GM18526 (cell line): Measurements from ENCODE around the gene ATP6V0E1.

ENCODE experiments used
- POLR2A ChIP-seq: IDR thresholded peaks from 3 replicates; pipeline ENCODE4 v1.6.1; 2011; ENCODE audit not compliant: insufficient read length; ENCODE audit errors: extremely low read depth

ATP6V0E1 gene

GRCh38 chr5:173010547-173011464 is 27.2 kb downstream of the ATP6V0E1 start:
- TF ChIP-seq POLR2A = no peak

- TF ChIP-seq POLR2A = no peak
Observed at GRCh38 chr5:173011566-173011965, 28.0 kb downstream of the ATP6V0E1 start.

GRCh38 chr5:173012882-173013281 is 29.3 kb downstream of the ATP6V0E1 start:
- no peak for TF ChIP-seq POLR2A

GRCh38 chr5:173014671-173015070 is 31.1 kb downstream of the ATP6V0E1 start:
- no peak for TF ChIP-seq POLR2A

DNA sequence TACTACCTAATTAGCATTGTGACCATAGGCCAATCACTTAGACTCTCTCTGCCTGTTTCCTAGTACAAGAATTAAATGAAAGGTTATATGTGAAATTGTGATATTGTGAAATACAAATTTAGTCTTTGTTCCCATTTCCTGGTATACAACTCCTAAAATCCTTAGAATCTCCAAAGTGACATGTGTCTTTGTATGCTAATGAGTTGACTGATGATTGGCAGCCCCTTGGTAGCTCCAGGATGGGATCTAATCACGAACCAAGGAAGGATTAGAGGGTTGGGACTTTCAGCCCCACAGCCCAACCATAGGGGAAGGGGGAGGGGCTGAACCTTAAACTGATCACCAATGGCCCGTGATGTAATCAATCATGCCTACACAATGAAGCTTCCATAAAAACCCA is 31.6 kb downstream of the ATP6V0E1 start:
- no peak for TF ChIP-seq POLR2A

- TF ChIP-seq POLR2A = no peak
Observed at GRCh38 chr5:173015598-173016455, 32.3 kb downstream of the ATP6V0E1 start.

DNA sequence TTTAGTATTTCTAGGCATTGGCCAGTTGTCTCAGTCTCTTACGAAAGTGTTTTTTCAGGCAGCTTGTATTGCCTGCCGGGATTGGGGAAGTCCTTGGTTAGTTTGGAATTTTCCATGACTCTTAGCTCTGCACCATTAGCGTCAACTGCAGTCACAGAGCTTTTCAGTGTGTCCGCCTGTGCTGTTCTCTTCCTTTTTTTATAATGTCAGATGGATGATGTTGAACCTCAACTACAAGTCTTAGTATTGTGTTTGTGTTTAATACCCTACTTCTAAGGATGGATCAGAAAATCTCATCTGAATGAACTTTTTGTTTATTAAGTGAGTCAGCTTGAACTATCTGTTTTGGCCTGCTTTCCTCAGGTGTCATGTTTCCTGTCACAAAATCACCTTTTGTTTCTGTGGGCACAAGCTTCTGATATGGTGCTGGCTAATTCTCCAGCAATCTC is 33.1 kb downstream of the ATP6V0E1 start:
- TF ChIP-seq POLR2A = no peak

DNA sequence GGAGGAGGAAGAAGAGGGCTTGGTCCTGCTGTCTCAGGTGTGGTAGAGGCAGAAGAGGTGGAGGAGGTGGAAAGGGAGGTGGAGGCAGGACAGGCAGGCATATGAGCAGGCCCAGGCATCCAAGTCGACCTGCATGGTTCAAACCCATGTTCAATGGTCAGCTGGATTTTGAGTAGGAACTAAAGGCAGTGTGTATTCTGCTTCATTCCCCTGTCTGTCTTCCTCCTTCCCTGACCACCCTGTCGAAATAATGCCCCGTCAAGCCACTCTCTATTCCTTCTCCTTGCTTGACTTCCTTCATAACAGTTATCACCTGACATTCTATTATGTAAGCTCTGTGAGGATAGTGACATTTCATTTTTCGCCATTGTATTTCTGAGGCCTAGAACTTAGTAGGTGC is 34.8 kb downstream of the ATP6V0E1 start:
- TF ChIP-seq POLR2A = no peak

- TF ChIP-seq POLR2A = no peak
Observed at GRCh38 chr5:173020154-173020581, 36.6 kb downstream of the ATP6V0E1 start.

- TF ChIP-seq POLR2A = no peak
Observed at GRCh38 chr5:173020643-173021042, 37.1 kb downstream of the ATP6V0E1 start.

DNA sequence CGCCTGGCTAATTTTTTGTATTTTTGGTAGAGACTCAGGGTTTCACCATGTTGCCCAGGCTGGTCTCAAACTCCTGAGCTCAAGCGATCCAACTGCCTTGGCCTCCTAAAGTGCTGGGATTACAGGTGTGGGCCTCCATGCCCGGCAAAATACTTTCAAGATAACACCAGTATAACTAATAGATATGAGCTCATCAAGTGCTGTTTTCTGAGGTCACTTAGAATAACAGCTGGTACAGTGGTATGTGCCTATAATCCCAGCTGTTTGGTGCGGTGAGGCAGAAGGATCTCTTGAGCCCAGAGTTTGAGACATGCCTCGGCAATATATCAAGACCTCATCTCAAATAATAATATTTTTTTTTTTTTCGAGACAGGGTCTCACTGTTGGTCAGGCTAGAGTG is 42.1 kb downstream of the ATP6V0E1 start:
- no peak for TF ChIP-seq POLR2A

DNA sequence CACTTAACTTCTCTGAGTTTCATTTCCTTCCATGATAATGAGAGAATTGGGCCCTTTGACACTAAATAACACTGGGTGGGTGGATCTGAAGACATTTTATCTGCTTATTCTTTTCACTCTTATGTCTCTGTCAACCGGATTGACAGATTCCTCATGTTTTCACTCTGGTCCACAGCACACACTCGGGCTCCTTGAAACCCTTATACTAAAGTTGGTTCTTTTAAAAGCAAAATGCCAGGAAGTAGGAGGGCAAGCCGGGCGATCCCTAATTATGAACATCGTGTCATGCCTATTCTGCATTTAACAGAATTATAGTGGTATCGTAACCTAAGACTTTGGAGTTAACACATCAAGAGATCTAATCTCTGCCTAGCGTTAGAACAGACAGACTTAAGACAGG is 44.3 kb downstream of the ATP6V0E1 start:
- no peak for TF ChIP-seq POLR2A

DNA sequence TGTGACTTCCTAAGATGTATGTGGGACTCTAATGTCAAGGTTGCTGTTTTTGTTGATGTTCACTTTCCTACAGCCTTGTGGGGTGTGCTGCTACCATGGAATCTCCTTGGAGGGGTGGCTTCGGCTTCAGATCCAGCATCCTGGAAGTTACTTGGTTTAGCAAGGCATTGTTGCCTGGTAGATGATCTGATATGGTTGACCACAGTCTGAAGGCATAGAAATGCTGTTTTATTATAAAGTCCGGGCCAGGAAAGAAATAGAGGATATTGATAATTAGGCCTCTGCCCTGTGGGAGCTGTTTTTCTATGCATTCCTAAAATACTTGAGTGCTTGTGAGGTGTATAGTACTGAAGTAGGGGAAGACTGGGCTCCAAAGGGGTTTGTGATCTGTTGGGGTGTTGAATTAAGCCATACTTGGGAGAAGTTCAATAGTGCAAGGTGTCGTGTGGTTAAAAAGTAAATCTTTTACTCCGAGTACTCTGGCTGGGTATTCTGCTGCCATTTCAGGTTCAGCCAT is 45.3 kb downstream of the ATP6V0E1 start:
- no peak for TF ChIP-seq POLR2A

GRCh38 chr5:173029499-173029921 is 45.9 kb downstream of the ATP6V0E1 start:
- TF ChIP-seq POLR2A = no peak

- TF ChIP-seq POLR2A = no peak
Observed at GRCh38 chr5:173032730-173033129, 49.2 kb downstream of the ATP6V0E1 start.

DNA sequence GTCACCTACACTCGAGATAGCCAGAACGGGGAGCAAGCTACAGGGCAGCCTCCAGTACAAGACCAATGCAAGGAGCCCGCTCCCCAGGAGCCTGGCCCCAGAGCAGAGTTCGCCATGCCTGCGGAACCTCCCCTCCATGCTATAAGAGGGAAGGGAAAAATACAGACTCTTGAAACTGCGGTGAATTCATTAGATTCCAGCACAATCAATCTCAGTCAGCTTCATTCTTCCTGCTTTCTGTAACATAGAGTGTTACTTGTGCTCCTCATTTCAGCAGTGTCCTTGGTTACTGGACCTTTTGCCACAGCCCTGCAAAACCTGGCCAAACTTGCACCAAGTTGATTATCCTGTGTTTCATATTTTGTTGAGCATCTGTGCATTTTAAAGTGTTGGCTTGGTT is 50.4 kb downstream of the ATP6V0E1 start:
- no peak for TF ChIP-seq POLR2A
